Measurements from ENCODE around the gene KDM4C.
"Not testable (repeated sequence)": the region's sequence is repeated elsewhere in the genome, so short reads cannot be mapped to it uniquely, and the experiment has no call there.

The KDM4C gene

GRCh38 chr9:6764523-6764922, 6.8 kb downstream of the KDM4C start:
- no peak for DNase-seq

DNA sequence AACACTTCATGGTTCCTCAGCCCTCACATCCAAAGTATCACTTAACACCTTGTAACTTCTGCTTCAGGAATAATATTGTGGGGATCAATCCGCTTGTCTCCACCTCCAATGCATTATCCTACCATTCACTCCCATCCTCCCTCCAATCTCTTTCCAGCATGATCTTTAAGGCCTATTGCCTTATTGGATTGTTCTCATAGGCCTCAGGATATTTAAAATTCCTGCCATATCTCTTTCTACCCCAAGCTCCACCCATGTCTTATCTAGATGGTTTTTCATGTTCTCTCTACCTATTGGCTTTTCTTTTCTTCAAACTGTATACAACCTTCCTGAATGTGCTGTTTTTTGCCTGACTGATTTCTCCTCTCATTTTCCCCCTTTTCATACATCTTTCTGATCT, 7.2 kb downstream of the KDM4C start:
- no peak for DNase-seq

DNA sequence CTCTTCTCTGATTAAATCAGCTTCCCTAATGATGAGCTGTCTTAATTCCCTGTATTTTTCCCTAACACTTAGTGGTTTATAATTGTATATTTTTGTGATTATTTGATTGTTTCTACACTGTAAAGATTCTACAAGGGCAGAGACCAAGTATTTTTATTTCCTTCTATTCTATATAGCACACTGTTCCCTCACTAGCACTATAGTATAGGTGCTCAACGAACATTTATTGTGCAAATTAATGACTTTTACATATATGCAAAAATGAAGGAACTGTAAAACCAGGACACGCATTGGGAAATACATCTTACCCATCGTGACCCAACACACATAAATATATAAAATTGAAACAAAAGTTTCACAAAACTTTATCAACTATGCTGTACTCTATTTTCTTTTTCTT, 7.6 kb downstream of the KDM4C start:
- no peak for DNase-seq

DNA sequence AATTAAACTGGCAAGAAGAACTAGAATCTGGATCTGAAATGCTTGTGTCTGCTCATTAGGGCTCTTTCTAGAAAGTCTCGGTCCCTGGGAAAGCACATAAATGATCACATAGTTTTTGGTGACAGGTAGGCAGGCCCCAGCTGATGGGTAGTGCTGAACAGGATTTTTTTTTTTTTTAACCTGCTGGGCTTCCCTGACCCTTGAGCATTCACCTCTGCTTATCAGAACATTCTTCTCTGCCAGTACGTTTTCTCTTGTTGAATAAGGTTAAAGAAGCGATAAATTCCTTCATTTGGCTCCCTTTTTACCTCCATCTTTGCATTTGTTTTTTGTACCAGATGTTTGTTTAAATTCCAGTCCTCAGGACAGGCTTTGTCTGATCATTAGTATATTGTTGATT, 8.8 kb downstream of the KDM4C start:
- DNase-seq = no peak

- not testable (repeated sequence) for DNase-seq
These were observed 10.8 kb downstream of the KDM4C start for GRCh38 chr9:6768587-6768986.

DNA sequence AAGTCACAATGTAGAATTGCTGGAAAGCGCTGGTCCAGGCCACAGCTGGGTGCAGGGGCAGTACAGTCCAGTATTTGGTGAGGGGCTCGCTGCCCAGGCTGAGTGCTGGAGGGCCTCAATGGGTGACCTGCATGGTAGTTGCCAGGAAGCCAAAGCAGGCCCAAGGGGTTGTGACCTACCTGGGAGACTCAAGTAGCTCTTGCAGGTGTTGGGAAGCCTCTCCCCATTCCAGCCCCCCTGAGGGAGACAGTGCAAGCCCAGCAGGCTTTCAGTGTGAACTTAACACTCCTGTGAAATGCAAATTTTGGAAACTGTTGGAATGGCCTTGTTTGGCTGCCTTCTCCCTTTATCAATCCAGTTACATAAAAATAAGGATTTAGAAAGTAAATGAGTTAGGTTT, 13.9 kb downstream of the KDM4C start:
- no peak for DNase-seq

DNA sequence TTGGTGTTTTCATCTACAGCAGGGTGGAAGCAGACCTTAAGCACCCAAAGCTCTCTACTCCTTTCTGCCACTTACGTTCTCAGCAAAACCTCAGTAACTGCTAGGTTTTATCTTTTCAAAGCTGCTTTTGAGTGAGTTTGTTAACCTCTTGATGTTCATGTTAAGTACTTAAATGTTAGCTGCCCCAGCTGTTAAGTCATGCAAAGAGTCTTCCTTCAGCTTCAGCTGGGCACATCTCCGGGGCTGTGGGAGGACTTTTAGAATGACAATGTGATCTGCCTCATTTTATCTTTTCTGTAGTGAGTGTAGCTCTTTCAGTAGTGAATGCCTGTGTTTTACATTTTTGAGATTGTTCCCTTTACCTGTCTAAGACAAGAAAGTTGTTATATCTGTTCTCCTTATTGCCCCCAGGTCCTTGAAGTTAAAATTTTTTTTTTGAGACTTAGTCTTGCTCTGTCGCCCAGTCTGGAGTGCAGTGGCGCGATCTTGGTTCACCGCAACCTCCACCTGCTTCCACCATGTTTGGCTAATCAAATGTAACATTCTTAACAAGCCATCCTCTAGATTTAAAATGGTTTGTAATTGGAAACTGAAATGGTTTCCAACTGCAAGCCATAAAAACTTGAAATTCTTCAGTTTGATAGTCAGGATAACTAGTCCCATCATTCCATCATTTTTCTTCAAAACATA, 19.6 kb downstream of the KDM4C start:
- DNase-seq = no peak

- no peak for DNase-seq
These were observed 21.9 kb downstream of the KDM4C start for GRCh38 chr9:6779417-6780241.

GRCh38 chr9:6780690-6781089, 22.9 kb downstream of the KDM4C start:
- DNase-seq = no peak

DNA sequence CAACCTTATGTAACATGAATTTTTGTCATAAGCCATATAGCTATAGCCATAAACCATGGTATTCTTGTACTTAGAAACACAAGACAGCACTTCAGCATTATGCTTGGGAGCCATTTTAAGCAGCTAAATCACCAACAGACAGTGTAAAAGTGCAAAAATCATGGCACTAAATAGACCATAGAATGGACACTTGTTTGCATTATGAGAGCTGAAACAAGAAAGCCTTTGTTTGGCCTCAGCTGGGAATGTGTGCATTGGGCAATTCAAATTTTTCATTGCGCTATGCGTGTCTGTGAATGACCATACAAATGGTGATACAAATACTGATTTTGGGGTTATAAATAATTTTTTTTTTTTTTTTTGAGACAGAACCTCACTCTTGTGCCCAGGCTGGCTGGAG, 23.7 kb downstream of the KDM4C start:
- DNase-seq = no peak

DNA sequence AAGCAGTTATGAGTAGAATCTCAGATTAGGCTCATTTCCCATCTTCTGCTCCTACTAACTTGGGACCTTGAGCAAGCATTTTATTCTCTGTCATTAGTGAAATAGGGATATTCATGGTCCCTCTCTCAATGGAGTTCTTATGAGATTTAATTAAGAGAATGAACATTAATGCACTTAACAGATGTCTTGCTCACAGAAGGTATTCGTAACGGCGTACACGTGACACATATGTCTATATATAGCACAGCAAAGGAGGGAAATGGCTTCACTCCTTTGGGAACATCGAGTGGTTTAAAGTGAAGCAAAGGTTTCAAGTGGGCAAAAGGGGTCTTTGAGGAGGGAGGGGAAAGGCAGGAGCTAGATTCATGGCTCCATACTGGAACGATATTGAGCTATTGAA, 24.6 kb downstream of the KDM4C start:
- DNase-seq = no peak

DNA sequence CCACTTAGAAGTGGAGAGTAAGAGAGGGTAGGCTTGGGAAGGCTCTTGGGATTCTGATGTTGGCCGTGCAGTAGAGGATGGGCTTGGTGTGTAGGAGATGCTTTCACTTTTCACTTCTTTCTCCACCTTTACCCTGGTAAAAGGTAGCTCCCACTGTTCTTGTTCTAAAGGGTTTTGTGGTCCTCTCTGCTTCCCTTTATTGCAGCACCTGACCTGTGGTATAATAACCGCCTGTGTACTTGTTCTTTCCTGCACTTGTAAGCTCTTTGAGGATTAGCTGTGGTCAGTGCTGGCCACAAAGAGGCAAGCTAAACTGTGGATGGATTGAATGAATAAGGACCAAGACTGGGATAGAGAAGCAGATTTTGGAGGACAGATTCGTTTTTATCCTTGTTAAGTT, 25.2 kb downstream of the KDM4C start:
- no peak for DNase-seq

GRCh38 chr9:6783753-6784152, 26.0 kb downstream of the KDM4C start:
- DNase-seq = no peak

GRCh38 chr9:6785682-6786081, 27.9 kb downstream of the KDM4C start:
- DNase-seq = no peak

GRCh38 chr9:6787793-6788161, 30.0 kb downstream of the KDM4C start:
- no peak for DNase-seq

DNA sequence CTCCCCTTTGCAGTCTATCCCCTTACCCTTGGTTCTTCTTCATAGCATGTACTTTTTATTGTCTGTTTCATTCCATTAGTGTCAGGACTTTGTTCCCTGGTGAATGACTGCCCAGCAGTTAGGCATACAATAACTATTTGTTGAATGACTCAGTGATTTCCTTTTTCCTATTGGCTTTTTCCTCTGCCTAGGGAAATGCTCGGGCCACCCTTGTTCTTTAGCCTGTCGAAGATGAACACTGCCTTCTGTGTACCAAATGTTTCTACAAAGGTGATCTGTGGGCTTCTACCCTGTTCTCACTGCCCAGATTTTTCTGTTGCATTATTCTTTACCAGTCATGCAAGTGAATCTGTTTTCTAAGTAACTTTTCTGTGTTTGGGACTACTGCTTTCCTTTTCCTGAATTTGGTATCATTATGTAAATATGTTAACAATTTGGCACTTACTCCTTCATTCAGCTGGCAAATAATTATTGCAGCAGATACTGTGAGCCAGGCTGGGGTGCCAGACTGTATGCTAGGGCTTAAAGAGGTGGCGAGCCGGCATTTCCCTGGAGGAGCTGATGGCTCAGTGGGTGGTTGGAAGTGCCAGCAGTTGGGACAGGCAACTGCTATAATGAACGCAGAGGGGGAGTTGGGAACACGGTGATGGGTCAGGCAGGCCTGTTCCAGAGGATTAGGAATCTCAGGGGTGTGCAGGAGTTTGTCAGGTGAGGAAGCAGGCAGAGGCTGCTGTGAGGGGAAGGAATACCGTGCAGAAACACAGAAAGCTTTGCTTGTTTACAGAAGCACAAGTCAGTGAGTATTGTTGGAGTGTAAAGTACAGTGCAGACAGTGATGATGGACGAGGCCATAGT, 30.6 kb downstream of the KDM4C start:
- DNase-seq = no peak

DNA sequence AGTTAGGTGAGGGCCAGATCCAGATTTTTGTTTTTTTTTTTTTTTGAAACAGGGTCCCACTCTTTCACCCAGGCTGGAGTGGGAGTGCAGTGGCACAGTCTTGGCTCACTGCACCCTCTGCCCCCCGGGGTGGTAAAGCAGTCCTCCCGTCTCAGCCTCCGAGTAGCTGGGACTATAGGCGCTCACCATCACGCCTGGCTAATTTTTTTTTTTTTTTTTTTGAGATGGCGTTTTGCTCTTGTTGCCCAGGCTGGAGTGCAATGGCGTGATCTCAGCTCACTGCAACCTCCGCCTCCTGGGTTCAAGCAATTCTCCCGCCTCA, 31.2 kb downstream of the KDM4C start:
- DNase-seq = not testable (repeated sequence)

- DNase-seq = no peak
These were observed 33.1 kb downstream of the KDM4C start for GRCh38 chr9:6790866-6791265.

DNA sequence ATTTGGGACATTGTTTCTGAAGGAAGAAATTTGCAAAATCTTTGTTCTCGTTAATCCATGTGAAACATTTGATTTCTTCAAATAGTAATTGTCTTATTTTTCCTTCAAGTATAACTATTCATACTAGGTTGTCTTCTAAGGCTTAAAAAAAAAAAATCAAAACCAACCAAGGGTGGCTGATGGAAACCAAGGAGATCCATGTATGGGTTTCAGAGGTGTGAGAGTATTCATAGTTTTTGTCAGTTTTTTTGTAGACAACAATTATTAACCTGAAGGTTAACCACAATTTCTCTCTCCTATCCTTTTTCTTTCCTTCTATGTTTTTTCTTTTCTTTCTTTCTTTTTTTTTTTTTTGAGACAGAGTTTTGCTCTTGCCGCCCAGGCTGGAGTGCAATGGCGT, 35.4 kb downstream of the KDM4C start:
- DNase-seq = no peak

GRCh38 chr9:6794936-6795335, 37.2 kb downstream of the KDM4C start:
- no peak for DNase-seq

DNA sequence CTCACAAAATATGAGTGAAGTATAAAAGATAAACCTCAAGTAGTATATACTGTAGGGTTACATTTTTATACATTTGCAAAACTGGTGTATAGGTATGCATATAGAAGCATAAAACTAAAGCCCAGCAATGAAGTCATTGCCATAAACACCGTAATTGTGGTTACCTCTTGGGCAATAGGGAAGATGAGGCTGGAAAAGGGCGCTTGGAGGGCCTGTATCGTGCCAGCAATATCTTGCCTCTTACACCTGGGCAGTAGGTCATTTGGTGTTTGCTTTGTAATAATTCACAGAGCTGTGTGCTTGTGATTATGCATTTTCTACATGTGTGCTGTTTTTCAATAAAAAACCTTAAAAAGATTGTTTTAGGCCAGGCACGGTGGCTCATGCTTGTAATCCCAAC, 45.2 kb downstream of the KDM4C start:
- DNase-seq = no peak

GRCh38 chr9:6805532-6805931, 47.8 kb downstream of the KDM4C start:
- DNase-seq = no peak

DNA sequence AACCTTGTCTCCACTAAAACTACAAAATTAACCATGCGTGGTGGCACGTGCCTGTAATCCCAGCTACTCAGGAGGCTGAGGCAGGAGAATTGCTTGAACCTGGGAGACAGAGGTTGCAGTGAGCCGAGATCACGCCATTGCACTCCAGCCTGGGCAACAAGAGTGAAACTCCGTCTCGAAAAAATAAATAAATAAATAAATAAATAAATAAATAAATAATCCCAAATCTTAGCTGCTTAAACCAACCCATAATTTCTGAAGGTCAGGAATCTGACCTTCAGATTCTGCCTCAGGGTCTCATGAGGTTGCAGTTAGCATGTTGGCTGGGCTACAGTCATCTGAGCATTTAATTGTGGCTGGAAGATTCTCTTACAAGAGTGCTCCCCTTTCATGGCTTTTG, 48.5 kb downstream of the KDM4C start:
- not testable (repeated sequence) for DNase-seq

- DNase-seq = not testable (repeated sequence)
These were observed 49.9 kb downstream of the KDM4C start for GRCh38 chr9:6807669-6808068.

Data from CD4-positive, alpha-beta T cell treated with Interleukin-15 for 1 hour (primary cell).